HG02852 (cell line): ENCODE measurements around the gene ERRFI1.

ENCODE experiments used
- ATAC-seq: cut with Tn5 transposase; IDR thresholded peaks from one replicate; pipeline ENCODE4 v1.9.1; 2021; ENCODE audit warnings: mild to moderate bottlenecking, moderate library complexity; ENCODE audit not compliant: unreplicated experiment

Gene ERRFI1

GRCh38 chr1:8046391-8046790 lies 20.3 kb upstream of the ERRFI1 start:
- ATAC-seq: no peak

DNA sequence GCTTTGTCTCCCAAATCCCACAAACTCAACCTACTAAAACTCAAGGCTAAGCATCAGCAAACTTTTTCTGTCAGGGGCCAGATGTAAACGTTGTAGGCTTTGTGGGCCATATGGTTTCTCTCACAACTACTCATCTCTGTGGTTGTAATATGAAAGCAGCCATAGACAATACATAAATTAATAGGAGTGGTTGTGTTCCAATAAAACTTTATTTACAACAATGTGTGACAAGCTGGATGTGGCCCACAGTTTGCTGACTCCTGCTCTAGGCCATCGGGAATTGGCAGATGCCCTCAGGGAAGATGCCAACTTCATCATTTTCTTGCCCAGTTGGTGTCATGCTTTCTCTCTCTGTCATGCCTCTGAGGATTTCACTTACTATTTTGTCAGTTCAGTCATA lies 17.5 kb upstream of the ERRFI1 start:
- ATAC-seq: no peak

DNA sequence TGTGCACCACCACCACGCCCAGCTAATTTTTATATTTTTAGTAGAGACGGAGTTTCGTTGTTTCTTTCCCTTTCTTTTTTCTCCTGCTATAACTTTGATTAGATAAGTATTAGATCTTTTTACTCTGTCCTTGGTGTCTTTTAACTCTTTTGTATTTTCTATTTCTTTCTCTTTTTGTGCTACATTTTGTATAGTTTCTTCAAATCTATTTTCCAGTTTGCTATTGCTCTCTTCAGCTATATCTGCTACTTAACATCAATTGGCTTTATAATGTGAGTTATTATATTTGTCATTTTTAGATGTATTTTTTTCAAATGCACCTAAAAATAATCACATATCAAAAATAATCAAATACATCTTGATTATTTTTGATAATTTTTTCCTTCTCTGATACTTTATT lies 16.0 kb upstream of the ERRFI1 start:
- ATAC-seq: no peak

- ATAC-seq: no peak
Measured at GRCh38 chr1:8040586-8040985, 14.5 kb upstream of the ERRFI1 start.

GRCh38 chr1:8039071-8039470 lies 13.0 kb upstream of the ERRFI1 start:
- ATAC-seq: no peak

GRCh38 chr1:8035289-8035688 lies 9.2 kb upstream of the ERRFI1 start:
- no peak for ATAC-seq

DNA sequence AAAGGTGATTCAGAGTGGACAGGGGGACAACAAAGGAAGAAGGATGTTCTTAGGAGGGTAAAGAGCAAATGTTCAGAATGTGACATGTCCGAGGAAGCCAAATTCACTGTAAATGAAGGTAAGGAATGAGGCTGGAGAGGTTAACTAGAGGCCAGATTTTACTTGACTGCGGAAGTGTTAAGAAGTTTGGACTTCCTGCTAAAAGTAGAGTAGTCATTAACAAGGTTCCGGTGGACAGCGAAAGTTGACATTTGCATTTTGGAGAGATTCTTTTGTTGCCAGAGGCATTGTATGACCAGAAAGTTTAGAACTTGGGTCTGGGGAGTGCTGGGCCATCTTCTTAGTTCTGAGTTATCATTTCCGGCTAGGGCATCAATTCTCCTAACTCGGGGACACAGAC lies 7.2 kb upstream of the ERRFI1 start:
- no peak for ATAC-seq

DNA sequence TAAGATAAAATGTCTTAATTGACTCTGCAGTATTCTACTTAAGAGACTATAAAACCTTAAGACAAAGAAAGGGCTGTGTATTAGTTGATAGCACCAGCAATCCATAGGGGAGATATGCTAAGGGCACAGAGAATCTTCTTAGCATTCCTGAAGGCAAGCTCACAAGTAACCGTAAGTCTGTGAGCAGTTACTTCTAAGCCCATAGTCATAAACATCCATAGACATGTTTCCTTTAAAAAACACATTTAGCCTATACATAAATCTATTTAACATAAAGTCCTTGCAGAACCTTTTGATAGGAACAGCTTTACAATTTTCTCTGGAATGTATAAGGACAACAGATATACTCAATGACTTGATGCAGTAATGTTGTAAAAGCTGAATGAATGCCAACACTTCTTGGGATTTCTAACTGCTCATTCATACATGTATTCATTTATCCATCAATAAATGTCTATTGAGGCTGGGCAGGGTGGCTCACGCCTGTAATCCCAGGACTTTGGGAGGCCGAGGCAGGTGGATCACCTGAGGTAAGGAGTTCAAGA lies 6.3 kb upstream of the ERRFI1 start:
- no peak for ATAC-seq

DNA sequence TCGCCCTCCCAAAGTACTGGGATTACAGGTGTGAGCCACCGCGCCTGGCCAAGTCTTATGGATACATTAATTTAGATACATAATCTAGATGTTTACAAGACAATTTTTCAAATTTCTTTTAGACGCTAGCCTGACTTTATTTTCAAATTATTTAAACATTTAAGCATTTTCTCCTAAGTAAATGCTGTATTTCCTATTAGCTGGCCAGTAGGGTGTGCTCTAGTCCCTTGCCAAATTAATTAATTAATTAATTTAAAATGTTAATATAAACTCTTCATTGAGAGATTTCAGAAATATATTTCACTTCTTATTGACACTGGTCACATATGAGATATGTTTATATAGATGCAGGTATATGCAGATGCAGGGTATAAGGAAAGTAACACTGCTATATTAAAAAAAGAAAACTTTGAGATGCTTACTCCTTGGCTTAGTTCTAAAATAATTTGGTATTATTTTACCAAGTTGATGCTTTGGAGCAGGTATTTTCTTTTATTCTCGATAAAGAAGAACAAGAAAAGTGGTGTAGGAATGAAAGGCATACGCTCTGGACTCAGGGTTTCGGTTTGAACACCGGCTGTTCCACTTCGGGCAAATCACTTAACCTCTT lies 5.2 kb upstream of the ERRFI1 start:
- ATAC-seq: no peak

GRCh38 chr1:8028571-8028910 lies 2.4 kb upstream of the ERRFI1 start:
- ATAC-seq: no peak

GRCh38 chr1:8027748-8028570 lies 1.9 kb upstream of the ERRFI1 start:
- no peak for ATAC-seq

GRCh38 chr1:8026976-8027747 lies 1.1 kb upstream of the ERRFI1 start:
- no peak for ATAC-seq

- ATAC-seq: peak; percentile 25
Measured at GRCh38 chr1:8025671-8026144, 401 bp downstream of the ERRFI1 start.

DNA sequence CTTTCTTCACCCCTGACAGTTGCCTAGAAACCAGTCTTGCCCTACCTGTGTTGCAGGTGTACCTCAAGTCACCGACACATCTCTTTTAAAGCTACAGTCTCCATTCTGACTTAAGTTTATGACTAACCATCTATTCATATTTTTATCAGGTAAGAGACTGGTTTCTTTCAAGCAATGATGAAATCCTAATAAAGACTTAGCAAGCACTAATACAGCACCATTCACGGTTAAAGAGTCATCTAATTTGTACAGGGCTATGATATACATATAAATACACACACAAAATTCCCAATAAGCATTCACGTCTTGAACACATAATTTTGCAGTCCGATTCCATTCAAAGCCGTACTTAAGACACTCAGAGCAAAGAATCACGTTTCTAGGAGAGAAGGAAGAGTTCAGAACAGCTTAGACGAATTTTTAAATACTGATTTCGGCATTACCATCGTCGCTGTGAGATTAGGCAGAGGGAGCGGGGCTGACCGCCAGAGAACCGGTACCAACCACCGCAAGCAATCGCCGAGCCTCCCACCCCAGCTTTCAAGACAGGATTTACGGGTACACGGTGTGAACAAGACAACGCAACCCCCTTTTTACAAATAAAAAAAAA lies 943 bp downstream of the ERRFI1 start:
- ATAC-seq: no peak

GRCh38 chr1:8024329-8024728 lies 1.8 kb downstream of the ERRFI1 start:
- no peak for ATAC-seq

DNA sequence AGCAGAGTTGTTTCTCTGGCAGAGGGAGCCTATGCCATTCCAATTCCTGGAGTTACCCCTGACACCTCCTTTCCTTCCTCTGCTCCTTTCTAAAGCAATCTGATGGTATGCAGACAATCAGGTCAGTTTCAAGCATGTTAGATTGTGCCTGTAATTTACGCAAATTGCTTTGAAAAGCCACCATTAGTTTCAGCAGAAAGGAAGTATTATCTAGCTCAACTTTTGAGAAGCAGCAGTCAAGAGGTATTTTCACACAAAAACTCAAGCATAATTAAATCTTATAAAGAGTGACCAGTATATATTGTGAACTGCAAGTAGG lies 2.2 kb downstream of the ERRFI1 start:
- ATAC-seq: no peak

DNA sequence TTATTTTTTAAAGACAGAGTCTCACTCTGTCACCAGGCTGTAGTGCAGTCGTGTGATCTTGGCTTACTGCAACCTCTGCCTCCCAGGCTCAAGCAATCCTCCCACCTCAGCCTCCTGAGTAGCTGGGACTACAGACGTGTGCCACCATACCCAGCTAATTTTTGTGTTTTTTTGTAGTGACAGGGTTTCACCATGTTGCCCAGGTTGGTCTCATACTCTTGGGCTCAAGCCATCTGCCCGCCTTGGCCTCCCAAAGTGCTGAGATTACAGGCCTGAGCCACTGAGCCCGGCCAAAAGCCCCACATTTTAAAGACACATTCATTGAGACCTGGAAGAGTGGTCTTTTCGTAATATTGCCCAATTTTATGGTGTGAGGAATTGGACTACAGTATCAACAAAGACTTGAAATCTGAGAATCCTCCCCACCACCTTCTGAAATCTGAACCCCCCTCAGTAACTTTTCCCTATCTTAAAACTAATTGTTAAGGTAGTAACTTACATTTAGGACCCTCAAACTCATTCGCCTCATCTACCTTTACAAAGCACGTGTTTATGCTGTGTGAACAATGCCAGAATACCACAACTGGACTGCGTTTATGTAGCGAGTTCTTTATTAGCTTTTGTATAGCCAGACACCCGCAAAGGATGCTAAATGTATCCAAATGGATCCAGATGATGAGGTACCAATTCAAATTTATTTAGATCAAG lies 2.7 kb downstream of the ERRFI1 start:
- no peak for ATAC-seq

DNA sequence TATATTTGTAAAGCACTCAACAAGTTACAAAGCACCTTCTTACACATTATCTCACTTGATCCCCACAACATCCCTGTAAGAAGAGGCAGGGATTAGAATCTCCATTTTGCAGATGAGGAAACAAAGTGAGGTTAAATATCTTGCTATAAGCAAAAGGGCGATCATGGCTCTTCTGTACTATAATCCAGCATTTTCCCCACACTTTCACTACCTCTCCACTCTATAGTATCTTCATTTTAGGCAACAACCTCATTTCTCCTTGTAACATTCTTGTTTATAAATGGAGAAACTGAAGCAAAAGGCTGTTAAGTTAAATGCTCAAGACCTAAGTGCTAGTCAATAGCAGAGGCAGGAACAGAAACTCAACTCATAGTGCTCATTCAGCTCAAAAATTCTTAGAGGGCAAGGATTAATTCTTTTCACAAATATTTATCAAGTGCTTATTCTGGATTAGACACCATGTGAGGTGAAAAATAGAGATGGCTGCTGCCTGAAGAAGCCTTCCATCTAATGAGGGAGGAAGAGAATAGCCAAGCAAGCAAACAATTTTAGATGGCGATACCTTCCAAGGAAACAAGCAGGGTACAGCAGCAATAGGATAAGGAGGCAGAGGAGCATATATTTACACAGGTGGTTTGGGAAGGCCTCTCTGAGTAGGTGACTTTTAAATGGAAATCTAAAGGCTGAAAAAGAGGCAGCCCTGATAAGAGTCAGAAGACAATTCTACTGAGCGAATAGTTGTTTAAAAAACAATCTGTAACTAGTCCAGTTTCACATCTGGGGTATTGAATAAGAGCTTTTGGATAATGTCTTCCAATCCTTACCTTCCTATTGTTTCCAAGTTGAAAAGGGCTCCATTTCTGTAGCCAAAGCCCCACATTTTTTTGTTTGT lies 3.5 kb downstream of the ERRFI1 start:
- ATAC-seq: no peak

DNA sequence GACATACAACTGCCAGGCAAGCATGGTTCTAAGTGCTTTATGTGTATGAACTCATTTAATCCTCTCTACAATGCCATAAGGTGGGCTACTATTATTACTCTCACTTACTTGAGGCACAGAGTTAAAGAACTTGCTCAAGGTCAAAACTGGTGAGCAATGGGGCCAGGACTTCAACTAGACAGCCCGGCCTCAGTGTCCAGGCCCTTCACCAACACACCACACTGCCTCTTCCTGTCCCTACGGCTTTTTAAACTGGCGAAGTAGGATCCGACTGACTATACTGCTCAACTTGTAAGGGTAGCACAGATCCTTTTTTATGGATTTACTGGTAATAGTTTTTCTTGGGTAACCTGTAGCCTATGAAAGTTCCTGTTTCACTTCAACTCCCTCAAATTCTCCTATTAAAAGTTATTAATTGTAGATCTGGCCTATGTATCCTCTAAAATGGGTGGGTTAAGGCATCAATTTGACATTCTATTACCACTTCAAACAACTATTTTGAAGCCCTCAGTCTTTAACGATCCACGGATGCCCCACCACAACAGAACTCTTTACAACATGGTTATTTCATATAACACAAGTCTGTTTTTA lies 4.3 kb downstream of the ERRFI1 start:
- ATAC-seq: no peak
